Hepatocyte (in vitro differentiated cells): ENCODE results near the gene CKAP2L. TPM values are rescaled to one million over a fixed set of nuclear protein-coding genes. Genes with fewer than 3 reads are reported as not detected.

Experiments
- DNase-seq: peaks from one replicate; pipeline ENCODE4 v3.0.0-alpha.2; 2016; ENCODE audit warnings: low spot score
- H2AFZ ChIP-seq: fragments of 200-600 bp; sonication (generic); 2 replicates; pipeline ENCODE4 v1.6.0; 2016; ENCODE audit warnings: antibody characterized with exemption, mild to moderate bottlenecking
- H3K27ac ChIP-seq: fragments of 200-600 bp; sonication (generic); 2 replicates; pipeline ENCODE4 v1.5.1; 2016; ENCODE audit warnings: mild to moderate bottlenecking
- H3K27me3 ChIP-seq: fragments of 200-600 bp; sonication (generic); 2 replicates; pipeline ENCODE4 v1.6.1; 2016
- H3K36me3 ChIP-seq: fragments of 200-600 bp; sonication (generic); replicated peaks from 2 replicates; pipeline ENCODE4 v1.5.1; 2016; ENCODE audit warnings: low read depth; ENCODE audit not compliant: insufficient read depth
- H3K4me1 ChIP-seq: fragments of 200-600 bp; sonication (generic); 2 replicates; pipeline ENCODE4 v1.5.1; 2016; ENCODE audit warnings: mild to moderate bottlenecking, moderate library complexity; ENCODE audit not compliant: insufficient read depth
- H3K4me2 ChIP-seq: fragments of 200-600 bp; sonication (generic); 2 replicates; pipeline ENCODE4 v1.6.0; 2016
- H3K4me3 ChIP-seq: fragments of 200-600 bp; sonication (generic); 2 replicates; pipeline ENCODE4 v1.5.1; 2016; ENCODE audit warnings: mild to moderate bottlenecking
- H3K79me2 ChIP-seq: fragments of 200-600 bp; sonication (generic); 2 replicates; pipeline ENCODE4 v1.6.0; 2017; ENCODE audit warnings: mild to moderate bottlenecking
- H3K9me2 ChIP-seq: fragments of 200-600 bp; sonication (generic); replicated peaks from 2 replicates; pipeline ENCODE4 v1.6.0; 2017; ENCODE audit warnings: mild to moderate bottlenecking; ENCODE audit not compliant: insufficient read depth
- H3K9me3 ChIP-seq: fragments of 200-600 bp; sonication (generic); 2 replicates; pipeline ENCODE4 v1.5.1; 2016; ENCODE audit warnings: low read depth, mild to moderate bottlenecking
- H4K20me1 ChIP-seq: fragments of 200-600 bp; sonication (generic); 2 replicates; pipeline ENCODE4 v1.6.0; 2016; ENCODE audit warnings: mild to moderate bottlenecking; ENCODE audit not compliant: insufficient read depth, poor library complexity, severe bottlenecking
- EZH2 ChIP-seq: fragments of 200-600 bp; sonication (generic); IDR thresholded peaks from 2 replicates; pipeline ENCODE4 v1.6.1; 2016; ENCODE audit warnings: antibody characterized with exemption, mild to moderate bottlenecking, borderline replicate concordance
- EZH2phosphoT487 ChIP-seq: fragments of 200-600 bp; sonication (generic); IDR thresholded peaks from one replicate; pipeline ENCODE4 v1.6.1; 2018; ENCODE audit warnings: antibody characterized with exemption, mild to moderate bottlenecking, low read depth, moderate library complexity; ENCODE audit not compliant: unreplicated experiment, severe bottlenecking
- WGBS: methylation state at CpG from one replicate; pipeline ENCODE4 v1.1.6; 2016; ENCODE audit warnings: low lambda C conversion rate; ENCODE audit errors: missing lambda C conversion rate; 5-methylcytosine and 5-hydroxymethylcytosine counted together
- polyA plus RNA-seq: library from polyadenylated mRNA; unstranded; fragments of >200 nt; fragmentation: Nextera tagmentation; extraction: Ambion mirVana; gene quantifications from 2 replicates; pipeline ENCODE4 v1.2.1, GENCODE V29; 2016
- total RNA-seq: library from RNA; depleted of rRNA; stranded (reverse); fragments of >200 nt; gene quantifications from 2 replicates; pipeline ENCODE4 v1.2.3, GENCODE V29; 2014
- TF ChIP-seq, protein P1 (sequence below): fragments of 200-600 bp; sonication (generic); IDR thresholded peaks from 2 replicates; pipeline ENCODE4 v1.5.1; 2016; ENCODE audit warnings: antibody characterized with exemption, mild to moderate bottlenecking; ENCODE audit not compliant: poor library complexity

The CKAP2L gene
- total and polyA plus RNA-seq, 2 experiments from 2014 or later: 7.2 to 8.1 TPM

DNA sequence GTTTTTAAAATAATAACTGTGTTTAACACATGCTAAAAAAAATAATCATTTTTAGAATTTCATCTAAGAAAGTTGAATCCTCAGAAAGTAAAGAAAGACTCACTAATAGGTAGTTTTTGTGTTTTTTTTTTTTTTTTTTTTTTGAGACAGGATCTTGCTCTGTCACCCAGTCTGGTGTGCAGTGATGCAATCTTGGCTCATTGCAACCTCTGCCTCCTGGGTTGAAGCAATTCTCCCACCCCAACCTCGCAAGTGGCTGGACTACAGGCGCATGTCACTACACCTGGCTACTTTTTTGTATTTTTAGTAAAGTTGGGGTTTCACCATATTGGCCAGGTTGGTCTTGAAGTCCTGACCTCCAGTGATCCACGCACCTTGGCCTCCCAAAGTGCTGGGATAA is 7.1 kb downstream of the CKAP2L start:
- peaks cover 4% of the 10 kb centered on the region for H3K79me2 ChIP-seq
- TF ChIP-seq, protein P1, sequence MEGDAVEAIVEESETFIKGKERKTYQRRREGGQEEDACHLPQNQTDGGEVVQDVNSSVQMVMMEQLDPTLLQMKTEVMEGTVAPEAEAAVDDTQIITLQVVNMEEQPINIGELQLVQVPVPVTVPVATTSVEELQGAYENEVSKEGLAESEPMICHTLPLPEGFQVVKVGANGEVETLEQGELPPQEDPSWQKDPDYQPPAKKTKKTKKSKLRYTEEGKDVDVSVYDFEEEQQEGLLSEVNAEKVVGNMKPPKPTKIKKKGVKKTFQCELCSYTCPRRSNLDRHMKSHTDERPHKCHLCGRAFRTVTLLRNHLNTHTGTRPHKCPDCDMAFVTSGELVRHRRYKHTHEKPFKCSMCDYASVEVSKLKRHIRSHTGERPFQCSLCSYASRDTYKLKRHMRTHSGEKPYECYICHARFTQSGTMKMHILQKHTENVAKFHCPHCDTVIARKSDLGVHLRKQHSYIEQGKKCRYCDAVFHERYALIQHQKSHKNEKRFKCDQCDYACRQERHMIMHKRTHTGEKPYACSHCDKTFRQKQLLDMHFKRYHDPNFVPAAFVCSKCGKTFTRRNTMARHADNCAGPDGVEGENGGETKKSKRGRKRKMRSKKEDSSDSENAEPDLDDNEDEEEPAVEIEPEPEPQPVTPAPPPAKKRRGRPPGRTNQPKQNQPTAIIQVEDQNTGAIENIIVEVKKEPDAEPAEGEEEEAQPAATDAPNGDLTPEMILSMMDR: no peak
- TF ChIP-seq EZH2 (no peak), EZH2phosphoT487 (no peak)
- no peaks in the 10 kb centered on the region for H3K36me3 ChIP-seq
- H3K4me2 ChIP-seq: no peak overlapping the region
- H3K27ac ChIP-seq: peak overlapping the region; percentile 4
- H3K27me3 ChIP-seq: no peaks in the 10 kb centered on the region
- WGBS: 91% methylated on average over 3 of the region's 3 CpGs
- H3K4me1 ChIP-seq: peaks cover 24% of the 10 kb centered on the region
- H2AFZ ChIP-seq: no peak overlapping the region
- no peak for DNase-seq
- no peak overlapping the region for H3K4me3 ChIP-seq
- no peaks in the 10 kb centered on the region for H3K9me2 ChIP-seq
- H3K9me3 ChIP-seq: no peaks in the 10 kb centered on the region
- no peaks in the 10 kb centered on the region for H4K20me1 ChIP-seq

DNA sequence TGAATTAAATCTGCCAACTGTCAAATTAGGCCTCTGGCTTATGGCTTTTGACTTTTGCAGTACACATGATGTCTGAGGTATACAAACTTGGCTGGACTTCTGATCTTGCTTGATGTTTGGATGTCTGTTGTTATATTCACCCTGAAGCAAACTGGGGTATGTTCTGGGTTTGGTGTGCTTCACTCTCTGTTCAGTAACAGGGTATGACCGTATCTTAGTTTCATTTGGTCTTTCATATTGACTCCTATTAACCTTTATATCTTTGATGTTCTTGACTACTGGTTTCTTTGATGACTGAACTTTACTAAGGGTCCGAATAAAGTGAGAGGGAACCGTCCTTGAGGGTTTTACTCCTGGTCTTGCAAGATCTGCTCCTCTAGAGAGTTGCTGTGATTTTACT is 8.2 kb downstream of the CKAP2L start:
- H2AFZ ChIP-seq: no peak overlapping the region
- peaks cover 4% of the 10 kb centered on the region for H3K79me2 ChIP-seq
- no peaks in the 10 kb centered on the region for H3K9me2 ChIP-seq
- H4K20me1 ChIP-seq: no peaks in the 10 kb centered on the region
- no peaks in the 10 kb centered on the region for H3K9me3 ChIP-seq
- no peaks in the 10 kb centered on the region for H3K27me3 ChIP-seq
- TF ChIP-seq EZH2phosphoT487 (no peak), EZH2 (no peak)
- TF ChIP-seq, protein P1: no peak
- no peak overlapping the region for H3K4me3 ChIP-seq
- H3K4me2 ChIP-seq: no peak overlapping the region
- H3K4me1 ChIP-seq: peaks cover 32% of the 10 kb centered on the region
- peak overlapping the region; percentile 57 for H3K27ac ChIP-seq
- 90% methylated on average over 3 of the region's 3 CpGs for WGBS
- no peak for DNase-seq
- no peaks in the 10 kb centered on the region for H3K36me3 ChIP-seq

DNA sequence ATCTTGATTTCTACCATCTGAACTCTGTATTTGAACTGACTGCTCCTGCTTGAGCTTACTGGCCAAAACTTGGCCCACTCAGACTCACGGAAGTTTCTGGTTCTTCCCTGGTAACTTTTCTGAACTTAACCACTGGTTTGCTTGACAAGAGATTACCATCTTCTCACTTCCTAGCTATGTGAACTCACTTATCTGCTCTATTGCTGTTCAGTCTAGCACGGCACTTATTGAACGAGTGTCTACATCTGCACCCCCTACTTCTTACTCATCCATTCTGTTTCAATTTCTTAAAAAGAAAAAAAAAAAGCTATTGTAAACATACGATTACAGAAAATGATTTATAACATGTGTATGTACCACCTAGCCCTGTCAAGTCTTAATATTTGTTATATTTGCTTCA is 9.0 kb downstream of the CKAP2L start:
- Histone ChIP-seq H3K9me3 (no peaks in the 10 kb centered on the region), H3K36me3 (no peaks in the 10 kb centered on the region), H3K27ac (peak overlapping the region; percentile 57), H3K4me1 (peaks cover 39% of the 10 kb centered on the region), H3K4me2 (no peak overlapping the region), H3K27me3 (no peaks in the 10 kb centered on the region), H3K4me3 (no peak overlapping the region), H3K79me2 (peaks cover 4% of the 10 kb centered on the region), H4K20me1 (no peaks in the 10 kb centered on the region), H3K9me2 (no peaks in the 10 kb centered on the region), H2AFZ (no peak overlapping the region)
- TF ChIP-seq, protein P1: no peak
- TF ChIP-seq EZH2phosphoT487: no peak
- WGBS: 86% methylated on average over 4 of the region's 4 CpGs
- DNase-seq: no peak

DNA sequence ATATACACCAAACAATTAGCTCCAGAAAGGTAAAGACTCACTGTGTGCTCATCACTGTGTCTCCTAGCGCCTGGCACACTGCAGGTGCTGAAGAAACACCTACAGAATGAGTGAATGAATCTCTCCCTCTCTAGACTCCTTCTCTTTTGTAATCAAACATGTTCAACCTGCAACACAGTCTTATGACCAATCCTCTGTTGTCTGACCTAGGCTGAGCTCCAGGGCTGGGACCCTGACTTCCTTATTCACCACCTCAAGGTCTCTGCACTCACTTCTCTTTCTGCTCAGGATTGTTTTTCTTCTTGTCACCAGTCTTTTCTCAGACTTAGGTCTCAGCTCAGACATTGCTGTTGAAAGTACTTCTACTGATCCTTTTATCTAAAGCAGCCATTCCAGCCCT is 9.8 kb downstream of the CKAP2L start:
- Histone ChIP-seq H3K27ac (peak overlapping the region; percentile 57), H3K4me3 (no peak overlapping the region), H3K9me2 (no peaks in the 10 kb centered on the region), H3K4me2 (no peak overlapping the region), H3K79me2 (no peaks in the 10 kb centered on the region), H3K36me3 (no peaks in the 10 kb centered on the region), H3K27me3 (no peaks in the 10 kb centered on the region), H3K4me1 (peaks cover 46% of the 10 kb centered on the region), H3K9me3 (no peaks in the 10 kb centered on the region), H2AFZ (peak overlapping the region; percentile 15), H4K20me1 (no peaks in the 10 kb centered on the region)
- no peak for DNase-seq
- no peak for TF ChIP-seq EZH2
- TF ChIP-seq EZH2phosphoT487: no peak
- TF ChIP-seq, protein P1: no peak
- WGBS: 97% methylated on average over 1 of the region's 1 CpG
